Hematopoietic multipotent progenitor cell treated with erythropoietin and hydrocortisone succinate and interleukin-3 and kit ligand, for 4 days (in vitro differentiated cells): Measurements from ENCODE around the gene PCDHB9.
A peak's percentile ranks its signal among the peaks of the same experiment; 100 is the strongest.
"Not testable (repeated sequence)": the region's sequence is repeated elsewhere in the genome, so short reads cannot be mapped to it uniquely, and the experiment has no call there.

Experiments
- DNase-seq: peaks from one replicate; pipeline ENCODE4 v3.0.0-alpha.2; 2015

Gene PCDHB9

GRCh38 chr5:141186897-141187512, at the start of gene PCDHB9:
TSS of gene PCDHB9 (plus strand) at chr5:141187161. CDS start at chr5:141187319, 158 bp downstream.
- DNase-seq, result peak; percentile 27

- DNase-seq, result not testable (repeated sequence)
Measured at GRCh38 chr5:141137346-141137745, 49.6 kb upstream of the PCDHB9 start.

GRCh38 chr5:141149812-141150211, 37.1 kb upstream of the PCDHB9 start, which contains the start of gene PCDHB6:
TSS of gene PCDHB6 (plus strand) at chr5:141150057. CDS start at chr5:141150258, 201 bp downstream.
- peak; percentile 23 for DNase-seq

GRCh38 chr5:141150224-141150992, 36.6 kb upstream of the PCDHB9 start:
- DNase-seq, result no peak

- no peak for DNase-seq
Measured at GRCh38 chr5:141150993-141151325, 36.0 kb upstream of the PCDHB9 start.

- not testable (repeated sequence) for DNase-seq
Measured at GRCh38 chr5:141151632-141152031, 35.3 kb upstream of the PCDHB9 start.

GRCh38 chr5:141152096-141152495, 34.9 kb upstream of the PCDHB9 start:
- not testable (repeated sequence) for DNase-seq

- DNase-seq, result no peak
Measured at GRCh38 chr5:141155540-141156374, 31.2 kb upstream of the PCDHB9 start.

GRCh38 chr5:141157356-141157755, 29.6 kb upstream of the PCDHB9 start:
- not testable (repeated sequence) for DNase-seq

- DNase-seq, result not testable (repeated sequence)
Measured at GRCh38 chr5:141157901-141158300, 29.1 kb upstream of the PCDHB9 start.

- DNase-seq, result peak; percentile 49
Measured at GRCh38 chr5:141172381-141173204, 14.4 kb upstream of the PCDHB9 start, which contains the start of gene PCDHB7. TSS of gene PCDHB7 (plus strand) at chr5:141172644. CDS start at chr5:141172836, 192 bp downstream.

GRCh38 chr5:141174291-141175104, 12.5 kb upstream of the PCDHB9 start:
- not testable (repeated sequence) for DNase-seq

- DNase-seq, result no peak
Measured at GRCh38 chr5:141175933-141176332, 11.0 kb upstream of the PCDHB9 start.

- not testable (repeated sequence) for DNase-seq
Measured at GRCh38 chr5:141177577-141178191, 9.3 kb upstream of the PCDHB9 start, which contains the start of gene PCDHB8. TSS of gene PCDHB8 (plus strand) at chr5:141177790. CDS start at chr5:141178035, 245 bp downstream.

GRCh38 chr5:141179371-141179770, 7.6 kb upstream of the PCDHB9 start:
- DNase-seq, result not testable (repeated sequence)

GRCh38 chr5:141179876-141180275, 7.1 kb upstream of the PCDHB9 start:
- not testable (repeated sequence) for DNase-seq

- no peak for DNase-seq
Measured at GRCh38 chr5:141180313-141180712, 6.6 kb upstream of the PCDHB9 start.

GRCh38 chr5:141182248-141182647, 4.7 kb upstream of the PCDHB9 start, which contains the start of gene PCDHB16:
TSS of gene PCDHB16 (plus strand) at chr5:141182387. CDS start at chr5:141182560, 173 bp downstream.
- peak; percentile 8 for DNase-seq

- DNase-seq, result not testable (repeated sequence)
Measured at GRCh38 chr5:141184117-141184855, 2.7 kb upstream of the PCDHB9 start.

- DNase-seq, result not testable (repeated sequence)
Measured at GRCh38 chr5:141188682-141189081, 1.7 kb downstream of the PCDHB9 start.
